DND-41 (cell line): Measurements from ENCODE around the gene PMPCA.

Source experiments
- ATAC-seq: fragments of 200-7000 bp; cut with Tn5 transposase; 3 replicates; pipeline ENCODE4 v1.9.1; 2021; ENCODE audit warnings: low read depth; ENCODE audit not compliant: insufficient read depth
- DNase-seq: peaks from one replicate; pipeline ENCODE4 v3.0.0-alpha.2; 2020
- H2AFZ ChIP-seq: 2 replicates; pipeline ENCODE4 v1.6.0; 2012; ENCODE audit warnings: low read depth, low read length
- H3K27ac ChIP-seq: 2 replicates; pipeline ENCODE4 v1.5.1; 2012; ENCODE audit warnings: low read length, inconsistent platforms
- H3K27me3 ChIP-seq: fragments of 200-600 bp; sonication (generic); 2 replicates; pipeline ENCODE4 v1.6.0; 2012; ENCODE audit warnings: low read length, mild to moderate bottlenecking, inconsistent platforms; ENCODE audit not compliant: insufficient read depth, poor library complexity
- H3K36me3 ChIP-seq: 2 replicates; pipeline ENCODE4 v1.5.1; 2012; ENCODE audit warnings: low read length, inconsistent platforms; ENCODE audit not compliant: insufficient read depth
- H3K4me1 ChIP-seq: 2 replicates; pipeline ENCODE4 v1.5.1; 2012; ENCODE audit warnings: mild to moderate bottlenecking, low read length; ENCODE audit not compliant: insufficient read depth
- H3K4me2 ChIP-seq: 2 replicates; pipeline ENCODE4 v1.6.0; 2012; ENCODE audit warnings: mild to moderate bottlenecking, moderate library complexity, low read length, inconsistent platforms; ENCODE audit not compliant: insufficient read depth
- H3K4me3 ChIP-seq, 2 experiments: fragments of 200-600 bp in 1 of 2; shearing (Covaris generic) in 1 of 2; 2 replicates each; pipeline ENCODE4 v1.5.1; 2012 to 2016; ENCODE audit warnings: inconsistent platforms in 2 of 2, low read length in 2 of 2, mild to moderate bottlenecking in 2 of 2, low read depth in 1 of 2, moderate library complexity in 1 of 2
- H3K79me2 ChIP-seq: 2 replicates; pipeline ENCODE4 v1.6.0; 2012; ENCODE audit warnings: low read length, inconsistent platforms; ENCODE audit not compliant: insufficient read depth
- H3K9ac ChIP-seq: 2 replicates; pipeline ENCODE4 v1.6.0; 2012; ENCODE audit warnings: low read depth, mild to moderate bottlenecking, inconsistent platforms, low read length, moderate library complexity
- H3K9me3 ChIP-seq: 2 replicates; pipeline ENCODE4 v1.5.1; 2012; ENCODE audit warnings: low read length, moderate library complexity, mild to moderate bottlenecking, inconsistent platforms; ENCODE audit not compliant: insufficient read depth, severe bottlenecking
- H4K20me1 ChIP-seq: 2 replicates; pipeline ENCODE4 v1.6.0; 2012; ENCODE audit warnings: low read length; ENCODE audit not compliant: insufficient read depth
- CTCF ChIP-seq: IDR thresholded peaks from 2 replicates; pipeline ENCODE4 v1.5.1; 2012; ENCODE audit warnings: borderline replicate concordance, low read length, moderate library complexity, mild to moderate bottlenecking; ENCODE audit not compliant: poor library complexity, severe bottlenecking; ENCODE audit errors: extremely low read depth
- EZH2 ChIP-seq: IDR thresholded peaks from 3 replicates; pipeline ENCODE4 v1.6.1; 2012; ENCODE audit warnings: borderline replicate concordance, low read depth, mild to moderate bottlenecking, moderate library complexity, low read length, inconsistent platforms; ENCODE audit not compliant: severe bottlenecking

PMPCA gene

DNA sequence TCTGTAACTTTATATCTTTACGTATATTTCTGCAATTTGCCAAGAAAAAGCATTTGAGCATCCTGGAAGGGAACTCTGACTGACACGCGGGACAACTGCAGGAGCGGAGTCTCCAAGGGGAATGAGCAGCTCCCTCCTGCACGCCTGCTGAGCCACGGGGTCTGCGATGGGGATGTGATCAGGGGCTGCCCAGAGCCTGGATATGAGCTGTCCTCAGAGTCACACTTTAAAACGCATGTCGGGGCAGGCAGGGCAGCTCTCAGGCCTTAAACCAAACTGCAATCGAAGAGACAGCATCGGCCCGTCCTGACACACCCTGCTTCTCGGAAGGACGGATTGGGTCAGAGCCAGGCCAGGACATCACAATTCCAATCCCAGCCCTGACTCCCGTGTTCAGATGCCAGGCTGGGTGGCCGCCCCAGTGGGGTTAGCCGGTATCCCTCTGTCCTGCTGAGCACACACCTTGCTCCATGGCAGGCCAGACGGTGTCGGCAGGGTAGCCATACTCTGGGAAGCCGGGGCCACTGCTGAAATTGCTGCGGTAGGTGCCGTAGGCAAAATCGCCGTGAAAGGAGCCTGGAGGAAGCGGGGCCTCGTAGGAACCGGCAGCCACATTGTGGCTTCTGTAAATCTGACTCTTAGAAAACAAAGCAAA, 55.2 kb downstream of the PMPCA start:
- peaks cover 41% of the 10 kb centered on the region for H4K20me1 ChIP-seq
- no peak for ATAC-seq

DNA sequence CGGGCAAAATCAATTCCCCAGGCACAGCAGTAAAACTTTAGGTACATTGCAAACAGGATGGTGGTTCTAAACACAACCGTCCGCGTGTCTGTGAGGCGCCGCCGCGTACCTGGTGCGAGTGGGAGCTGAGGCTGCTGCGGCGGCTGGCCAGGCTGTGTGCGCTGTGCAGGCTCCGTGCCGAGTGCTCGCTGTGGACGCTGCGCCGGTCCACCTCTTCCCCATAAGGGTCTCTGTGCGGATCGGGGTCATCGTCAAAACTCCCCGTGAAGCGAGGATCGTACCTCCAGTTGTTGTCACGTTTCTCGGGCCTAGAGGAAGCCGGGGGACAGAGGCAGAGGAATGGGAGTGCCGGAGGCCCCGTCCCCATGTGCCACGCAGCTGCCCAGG, 55.7 kb downstream of the PMPCA start:
- no peak overlapping the region for H3K4me3 ChIP-seq
- no peak for TF ChIP-seq EZH2

More for the DNA sequence above, 55.2 kb downstream of the PMPCA start:
- Histone ChIP-seq H3K79me2 (peaks cover 22% of the 10 kb centered on the region; the same call in 1 of the 2 replicates), H3K4me2 (no peak overlapping the region), H3K27me3 (no peaks in the 10 kb centered on the region), H3K27ac (no peak overlapping the region), H3K4me3 (no peak overlapping the region), H3K36me3 (peaks cover 96% of the 10 kb centered on the region), H2AFZ (no peak overlapping the region), H3K9ac (no peak overlapping the region), H3K9me3 (no peaks in the 10 kb centered on the region), H3K4me1 (no peaks in the 10 kb centered on the region)
- no peak for DNase-seq
- TF ChIP-seq EZH2 = no peak
- no peak for TF ChIP-seq CTCF

GRCh38 chr9:136467766-136468165, 57.3 kb downstream of the PMPCA start:
- no peaks in the 10 kb centered on the region for H3K4me1 ChIP-seq
- H3K79me2 ChIP-seq = peaks cover 43% of the 10 kb centered on the region
- no peak for TF ChIP-seq EZH2
- TF ChIP-seq CTCF = no peak
- no peak overlapping the region for H3K4me3 ChIP-seq
- H3K36me3 ChIP-seq = peaks cover 98% of the 10 kb centered on the region
- no peak overlapping the region for H3K4me2 ChIP-seq
- ATAC-seq (no peak), DNase-seq (no peak)
- no peak overlapping the region for H3K27ac ChIP-seq
- peaks cover 53% of the 10 kb centered on the region for H4K20me1 ChIP-seq
- H3K9ac ChIP-seq = no peak overlapping the region
- H3K9me3 ChIP-seq = no peaks in the 10 kb centered on the region
- no peaks in the 10 kb centered on the region for H3K27me3 ChIP-seq
- H2AFZ ChIP-seq = no peak overlapping the region

More for the DNA sequence above, 55.7 kb downstream of the PMPCA start:
- no peaks in the 10 kb centered on the region for H3K9me3 ChIP-seq
- DNase-seq = no peak
- ATAC-seq = no peak
- no peak overlapping the region for H3K4me2 ChIP-seq
- H4K20me1 ChIP-seq = peaks cover 45% of the 10 kb centered on the region
- no peaks in the 10 kb centered on the region for H3K4me1 ChIP-seq
- no peak overlapping the region for H3K27ac ChIP-seq
- H3K27me3 ChIP-seq = no peaks in the 10 kb centered on the region
- H2AFZ ChIP-seq = no peak overlapping the region
- H3K9ac ChIP-seq = no peak overlapping the region
- peaks cover 27% of the 10 kb centered on the region; the same call in 1 of the 2 replicates for H3K79me2 ChIP-seq
- H3K36me3 ChIP-seq = peaks cover 96% of the 10 kb centered on the region

DNA sequence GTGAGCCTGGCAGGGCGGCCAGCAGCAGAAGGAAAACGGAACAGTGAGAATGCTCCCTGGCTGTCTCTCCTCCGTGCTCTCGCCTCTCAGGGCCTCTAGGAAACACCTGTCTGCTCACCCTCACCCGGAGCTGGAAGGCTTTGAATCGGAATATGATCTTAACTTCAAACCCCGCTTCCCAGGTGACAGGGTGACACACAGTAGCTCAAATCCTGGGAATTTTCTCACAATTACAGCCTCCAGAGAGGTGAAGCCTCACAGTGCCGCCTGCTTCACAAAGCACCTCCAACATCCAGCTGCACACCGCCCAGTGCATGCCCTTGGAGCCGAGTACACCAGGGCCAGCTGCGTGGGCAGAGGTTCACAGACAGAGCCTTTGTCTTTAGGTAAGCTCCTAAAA, 59.9 kb downstream of the PMPCA start:
- Histone ChIP-seq H3K4me1 (no peaks in the 10 kb centered on the region), H3K4me3 (no peak overlapping the region), H2AFZ (no peak overlapping the region), H3K36me3 (peaks cover 98% of the 10 kb centered on the region), H3K9ac (no peak overlapping the region), H3K9me3 (no peaks in the 10 kb centered on the region), H4K20me1 (peaks cover 68% of the 10 kb centered on the region), H3K27ac (no peak overlapping the region), H3K27me3 (no peaks in the 10 kb centered on the region), H3K79me2 (peaks cover 67% of the 10 kb centered on the region), H3K4me2 (no peak overlapping the region)
- ATAC-seq (no peak), DNase-seq (no peak)
- TF ChIP-seq EZH2 (no peak), CTCF (no peak)
